ENCODE data around the gene S1PR2. TPM values are rescaled to one million over a fixed set of nuclear protein-coding genes. Genes with fewer than 3 reads are reported as not detected.

The S1PR2 gene
- total and polyA plus RNA-seq, 9 of the 15 experiments (the other 6 are each of a cell fraction or from before 2014, with no cell fraction given): 1.5 to 3.9 (median 2.0) TPM

GRCh38 chr19:10251792-10252694, 20.9 kb upstream of the S1PR2 start, which contains the start of gene MRPL4 (continued):
- TF ChIP-seq CSDE1 (IDR thresholded peaks at IDR 0.05) (peak in 1 of 2 experiments; percentile 87; a peak in 2 of 4 replicates), ZNF764 (CRISPR knock-in tag; IDR thresholded peaks at IDR 0.05; ENCODE audit: low read depth) (no peak), SMARCB1 (IDR thresholded peaks at IDR 0.05; ENCODE audit: insufficient read length, low read depth) (no peak), MXI1 (IDR thresholded peaks at IDR 0.05; ENCODE audit: low read depth, low read length) (peak; percentile 89), DEAF1 (CRISPR knock-in tag; IDR thresholded peaks at IDR 0.05) (no peak), ZKSCAN1 (IDR thresholded peaks at IDR 0.05; ENCODE audit: low read depth, low read length) (0 out of 2 replicates have a peak, but pooled peaks have one; percentile 60), CBFA2T2 (conservative IDR thresholded peaks at IDR 0.05) (no peak), JUNB (CRISPR knock-in tag; conservative IDR thresholded peaks at IDR 0.05) (peak; percentile 87), THRAP3 (IDR thresholded peaks at IDR 0.05; ENCODE audit: borderline replicate concordance) (no peak), ZSCAN29 (IDR thresholded peaks at IDR 0.05) (peak; percentile 56; the same call in 1 of the 2 replicates), HMGN3 (IDR thresholded peaks at IDR 0.05; ENCODE audit: borderline replicate concordance, extremely low read depth, insufficient read length, low read depth, low read length) (peak; percentile 80), ZNF444 (CRISPR knock-in tag; IDR thresholded peaks at IDR 0.05) (no peak), CCNT2 (IDR thresholded peaks at IDR 0.05; ENCODE audit: borderline replicate concordance, extremely low read depth, insufficient read length, low read depth, low read length) (peak; percentile 43), ZNF124 (CRISPR knock-in tag; IDR thresholded peaks at IDR 0.05) (no peak), PCBP1 (IDR thresholded peaks at IDR 0.05; ENCODE audit: low read depth, low read length, poor library complexity, severe bottlenecking) (peak; percentile 65), E2F1 (CRISPR knock-in tag; IDR thresholded peaks at IDR 0.05) (peak; percentile 46; the same call in 1 of the 2 replicates), SAFB (IDR thresholded peaks at IDR 0.05; ENCODE audit: borderline replicate concordance, low read depth, low read length) (peak; percentile 68), CTBP1 (IDR thresholded peaks at IDR 0.05; ENCODE audit: borderline replicate concordance) (peak; percentile 85), ZBTB5 (IDR thresholded peaks at IDR 0.05) (no peak), NRF1 (conservative IDR thresholded peaks at IDR 0.05 in 1 of 2, IDR thresholded peaks at IDR 0.05 in 1 of 2) (peak; percentile 85 to 87), ZNF184 (CRISPR knock-in tag; IDR thresholded peaks at IDR 0.05) (no peak), FOXP1 (CRISPR knock-in tag; IDR thresholded peaks at IDR 0.05) (peak; percentile 11; the same call in 1 of the 2 replicates), ELK3 (CRISPR knock-in tag; IDR thresholded peaks at IDR 0.05) (no peak)

All from K562 (cell line).